ENCODE measurements around the gene RABEPK. TPM values are rescaled to one million over a fixed set of nuclear protein-coding genes. Genes with fewer than 3 reads are reported as not detected.
"Not testable (repeated sequence)": the region's sequence is repeated elsewhere in the genome, so short reads cannot be mapped to it uniquely, and the experiment has no call there.

RABEPK gene
- total and polyA plus RNA-seq, 2 donors from 2014 or later, result 12.6 to 24.8 TPM

DNA sequence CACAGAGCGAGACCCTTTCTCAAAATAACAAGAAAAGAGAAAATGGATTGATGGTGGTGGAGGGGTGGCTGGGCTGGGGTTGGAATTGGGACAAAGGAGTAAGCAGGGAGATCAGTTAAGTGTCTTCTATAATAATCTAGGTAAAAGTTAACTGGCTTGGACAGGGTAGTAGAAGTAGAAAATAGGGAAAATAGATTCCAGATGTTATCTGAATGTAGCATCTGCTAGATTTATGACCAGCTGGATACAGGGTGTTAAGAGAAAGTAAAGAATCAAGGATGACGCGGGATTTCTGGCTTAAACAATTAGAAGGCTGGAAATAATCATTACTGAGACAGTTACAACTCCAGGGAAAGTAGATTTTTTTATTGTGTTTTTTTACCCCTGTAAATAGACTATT lies 23.7 kb upstream of the RABEPK start:
- peaks cover 0 to 4% (median 0%) of the 10 kb centered on the region in 3 donors for H3K4me1 ChIP-seq (ENCODE audit: control insufficient read depth in 2 of 3, insufficient read depth in 2 of 3, low read depth in 1 of 3, low read length in 3 of 3)
- H3K27me3 ChIP-seq (ENCODE audit: control insufficient read depth, insufficient read depth, low read length), result no peaks in the 10 kb centered on the region
- H3K9ac ChIP-seq (ENCODE audit: low read length in 3 of 3), result no peak overlapping the region
- no peaks in the 10 kb centered on the region for H3K9me3 ChIP-seq (ENCODE audit: control insufficient read depth in 2 of 3, insufficient read depth in 1 of 3, low read length in 3 of 3)
- no peak overlapping the region for H3K4me3 ChIP-seq (ENCODE audit: low read length in 3 of 3)
- TF ChIP-seq, protein P1, sequence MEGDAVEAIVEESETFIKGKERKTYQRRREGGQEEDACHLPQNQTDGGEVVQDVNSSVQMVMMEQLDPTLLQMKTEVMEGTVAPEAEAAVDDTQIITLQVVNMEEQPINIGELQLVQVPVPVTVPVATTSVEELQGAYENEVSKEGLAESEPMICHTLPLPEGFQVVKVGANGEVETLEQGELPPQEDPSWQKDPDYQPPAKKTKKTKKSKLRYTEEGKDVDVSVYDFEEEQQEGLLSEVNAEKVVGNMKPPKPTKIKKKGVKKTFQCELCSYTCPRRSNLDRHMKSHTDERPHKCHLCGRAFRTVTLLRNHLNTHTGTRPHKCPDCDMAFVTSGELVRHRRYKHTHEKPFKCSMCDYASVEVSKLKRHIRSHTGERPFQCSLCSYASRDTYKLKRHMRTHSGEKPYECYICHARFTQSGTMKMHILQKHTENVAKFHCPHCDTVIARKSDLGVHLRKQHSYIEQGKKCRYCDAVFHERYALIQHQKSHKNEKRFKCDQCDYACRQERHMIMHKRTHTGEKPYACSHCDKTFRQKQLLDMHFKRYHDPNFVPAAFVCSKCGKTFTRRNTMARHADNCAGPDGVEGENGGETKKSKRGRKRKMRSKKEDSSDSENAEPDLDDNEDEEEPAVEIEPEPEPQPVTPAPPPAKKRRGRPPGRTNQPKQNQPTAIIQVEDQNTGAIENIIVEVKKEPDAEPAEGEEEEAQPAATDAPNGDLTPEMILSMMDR (IDR thresholded peaks at IDR 0.05; ENCODE audit: borderline replicate concordance, extremely low read depth, insufficient read depth), result no peak
- DNase-seq (peak in 1 of 5 donors; percentile 27), FAIRE-seq (no peak)
- intact Hi-C loops (cut with DNase I), result no loop called here
- no peak overlapping the region for H3K27ac ChIP-seq (ENCODE audit: low read depth in 2 of 2, low read length in 2 of 2)
- H3K36me3 ChIP-seq (ENCODE audit: control insufficient read depth in 2 of 3, insufficient read depth in 3 of 3, low read length in 3 of 3), result no peaks in the 10 kb centered on the region

DNA sequence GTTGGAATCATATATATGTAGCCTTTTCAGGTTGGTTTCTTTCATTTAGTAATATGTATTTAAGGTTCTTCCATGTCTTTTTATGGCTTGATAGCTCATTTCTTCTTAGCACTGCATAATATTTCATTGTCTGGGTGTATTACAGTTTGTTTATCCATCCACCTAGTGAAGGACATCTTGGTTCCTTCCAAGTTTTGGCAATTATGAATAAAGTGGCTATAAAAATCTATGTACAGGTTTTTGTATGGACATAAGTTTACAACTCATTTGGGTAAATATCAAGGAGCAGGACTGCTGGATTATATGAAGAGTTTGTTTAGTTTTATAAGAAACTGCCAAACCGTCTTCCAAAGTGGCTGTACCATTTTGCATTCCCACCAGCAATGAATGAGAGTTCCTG lies 22.5 kb upstream of the RABEPK start:
- TF ChIP-seq, protein P1 (IDR thresholded peaks at IDR 0.05; ENCODE audit: borderline replicate concordance, extremely low read depth, insufficient read depth), result no peak
- H3K27ac ChIP-seq (ENCODE audit: low read depth in 2 of 2, low read length in 2 of 2), result no peak overlapping the region
- H3K9me3 ChIP-seq (ENCODE audit: control insufficient read depth in 2 of 3, insufficient read depth in 1 of 3, low read length in 3 of 3), result no peaks in the 10 kb centered on the region
- H3K9ac ChIP-seq (ENCODE audit: low read length in 3 of 3), result no peak overlapping the region
- no peak overlapping the region for H3K4me3 ChIP-seq (ENCODE audit: low read length in 3 of 3)
- H3K27me3 ChIP-seq (ENCODE audit: control insufficient read depth, insufficient read depth, low read length), result no peaks in the 10 kb centered on the region
- FAIRE-seq, result no peak
- intact Hi-C loops (cut with DNase I), result no loop called here
- no peak for DNase-seq
- H3K4me1 ChIP-seq (ENCODE audit: control insufficient read depth in 2 of 3, insufficient read depth in 2 of 3, low read depth in 1 of 3, low read length in 3 of 3), result no peaks in the 10 kb centered on the region
- H3K36me3 ChIP-seq (ENCODE audit: control insufficient read depth in 2 of 3, insufficient read depth in 3 of 3, low read length in 3 of 3), result no peaks in the 10 kb centered on the region

DNA sequence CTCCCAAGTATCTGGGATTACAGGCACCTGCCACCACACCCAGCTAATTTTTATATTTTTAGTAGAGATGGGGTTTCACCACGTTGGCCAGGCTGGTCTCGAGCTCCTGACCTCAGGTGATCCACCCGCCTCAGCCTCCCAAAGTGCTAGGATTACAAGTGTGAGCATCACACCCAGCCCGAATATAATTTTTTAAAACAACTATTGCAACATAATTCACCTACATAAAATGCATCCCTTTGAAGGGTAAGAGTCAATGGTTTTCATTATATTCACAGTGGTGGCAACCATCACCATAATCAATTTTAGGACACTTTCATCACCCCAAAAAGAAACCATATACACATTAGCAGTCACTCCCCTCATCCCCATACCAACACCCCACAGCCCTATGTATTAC lies 20.6 kb upstream of the RABEPK start:
- H3K9ac ChIP-seq (ENCODE audit: low read length in 3 of 3); H3K4me1 ChIP-seq (ENCODE audit: control insufficient read depth in 2 of 3, insufficient read depth in 2 of 3, low read depth in 1 of 3, low read length in 3 of 3); intact Hi-C loops (cut with DNase I); FAIRE-seq; DNase-seq; H3K9me3 ChIP-seq (ENCODE audit: control insufficient read depth in 2 of 3, insufficient read depth in 1 of 3, low read length in 3 of 3); H3K27ac ChIP-seq (ENCODE audit: low read depth in 2 of 2, low read length in 2 of 2); H3K36me3 ChIP-seq (ENCODE audit: control insufficient read depth in 2 of 3, insufficient read depth in 3 of 3, low read length in 3 of 3); H3K27me3 ChIP-seq (ENCODE audit: control insufficient read depth, insufficient read depth, low read length); H3K4me3 ChIP-seq (ENCODE audit: low read length in 3 of 3): not testable (repeated sequence)

DNA sequence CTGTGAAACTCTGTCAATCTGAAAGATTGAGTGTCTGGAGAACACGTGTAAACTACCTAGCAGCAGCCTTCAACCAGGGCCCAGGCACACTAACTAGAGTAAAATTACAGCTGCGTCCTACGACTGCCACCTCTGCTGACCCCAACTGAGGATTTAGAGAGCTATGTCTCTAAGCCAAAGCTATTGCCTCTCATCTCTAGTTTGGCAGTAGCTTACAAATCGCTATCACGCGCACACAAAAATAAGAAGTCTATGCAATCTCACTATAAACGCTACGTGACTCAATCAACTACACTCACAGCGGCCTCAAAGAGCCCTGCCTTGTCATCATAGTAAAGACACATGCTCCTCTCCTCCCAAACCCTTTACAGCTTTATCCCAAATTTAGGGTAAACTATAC lies 19.5 kb upstream of the RABEPK start:
- no peaks in the 10 kb centered on the region for H3K27me3 ChIP-seq (ENCODE audit: control insufficient read depth, insufficient read depth, low read length)
- intact Hi-C loops (cut with DNase I), result no loop called here
- TF ChIP-seq, protein P1 (IDR thresholded peaks at IDR 0.05; ENCODE audit: borderline replicate concordance, extremely low read depth, insufficient read depth), result no peak
- no peaks in the 10 kb centered on the region for H3K9me3 ChIP-seq (ENCODE audit: control insufficient read depth in 2 of 3, insufficient read depth in 1 of 3, low read length in 3 of 3)
- no peak overlapping the region for H3K27ac ChIP-seq (ENCODE audit: low read depth in 2 of 2, low read length in 2 of 2)
- no peaks in the 10 kb centered on the region for H3K4me1 ChIP-seq (ENCODE audit: control insufficient read depth in 2 of 3, insufficient read depth in 2 of 3, low read depth in 1 of 3, low read length in 3 of 3)
- H3K4me3 ChIP-seq (ENCODE audit: low read length in 3 of 3), result no peak overlapping the region
- no peak overlapping the region for H3K9ac ChIP-seq (ENCODE audit: low read length in 3 of 3)
- no peaks in the 10 kb centered on the region for H3K36me3 ChIP-seq (ENCODE audit: control insufficient read depth in 2 of 3, insufficient read depth in 3 of 3, low read length in 3 of 3)
- DNase-seq (no peak), FAIRE-seq (no peak)

DNA sequence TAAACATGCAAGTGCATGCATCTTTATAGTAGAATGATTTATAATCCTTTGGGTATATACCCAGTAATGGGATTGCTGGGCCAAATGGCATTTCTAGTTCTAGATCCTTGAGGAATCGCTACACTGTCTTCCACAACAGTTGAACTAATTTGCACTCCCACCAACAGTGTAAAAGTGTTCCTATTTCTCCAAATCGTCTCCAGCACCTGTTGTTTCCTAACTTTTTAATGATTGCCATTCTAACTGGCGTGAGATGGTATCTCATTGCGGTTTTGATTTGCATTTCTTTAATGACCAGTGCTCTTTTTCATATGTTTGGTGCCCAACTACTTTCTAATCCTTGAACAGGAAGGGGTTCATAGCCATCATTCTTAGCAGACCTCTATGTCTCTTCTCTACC lies 18.6 kb upstream of the RABEPK start:
- H3K36me3 ChIP-seq (ENCODE audit: control insufficient read depth in 2 of 3, insufficient read depth in 3 of 3, low read length in 3 of 3); H3K4me1 ChIP-seq (ENCODE audit: control insufficient read depth in 2 of 3, insufficient read depth in 2 of 3, low read depth in 1 of 3, low read length in 3 of 3); H3K27me3 ChIP-seq (ENCODE audit: control insufficient read depth, insufficient read depth, low read length); H3K4me3 ChIP-seq (ENCODE audit: low read length in 3 of 3); DNase-seq; FAIRE-seq; H3K9me3 ChIP-seq (ENCODE audit: control insufficient read depth in 2 of 3, insufficient read depth in 1 of 3, low read length in 3 of 3); H3K9ac ChIP-seq (ENCODE audit: low read length in 3 of 3); intact Hi-C loops (cut with DNase I); H3K27ac ChIP-seq (ENCODE audit: low read depth in 2 of 2, low read length in 2 of 2): not testable (repeated sequence)

All from kidney (tissue), 14 donors.